Endothelial cell of umbilical vein (primary cell): ENCODE results near the gene BBS2.

Source experiments
- EZH2 ChIP-seq: IDR thresholded peaks from 2 replicates; pipeline ENCODE4 v1.6.1; 2012; ENCODE audit warnings: borderline replicate concordance, low read depth, mild to moderate bottlenecking, moderate library complexity, low read length, inconsistent platforms; ENCODE audit not compliant: severe bottlenecking
- POLR2A ChIP-seq: IDR thresholded peaks from 2 replicates; pipeline ENCODE4 v1.6.1; 2012; ENCODE audit warnings: low read depth, mild to moderate bottlenecking, control low read depth, low read length
- TF ChIP-seq, protein P1 (sequence below), 2 donors: IDR thresholded peaks; 1 replicate in 1 of 2; 2 replicates in 1 of 2; pipeline ENCODE4 v1.5.1; 2011; ENCODE audit warnings: low read length in 2 of 2, mild to moderate bottlenecking in 2 of 2, moderate library complexity in 2 of 2, control low read depth in 1 of 2, inconsistent platforms in 1 of 2, low read depth in 1 of 2; ENCODE audit not compliant: insufficient read depth in 1 of 2; ENCODE audit errors: extremely low read depth in 1 of 2

DNA sequence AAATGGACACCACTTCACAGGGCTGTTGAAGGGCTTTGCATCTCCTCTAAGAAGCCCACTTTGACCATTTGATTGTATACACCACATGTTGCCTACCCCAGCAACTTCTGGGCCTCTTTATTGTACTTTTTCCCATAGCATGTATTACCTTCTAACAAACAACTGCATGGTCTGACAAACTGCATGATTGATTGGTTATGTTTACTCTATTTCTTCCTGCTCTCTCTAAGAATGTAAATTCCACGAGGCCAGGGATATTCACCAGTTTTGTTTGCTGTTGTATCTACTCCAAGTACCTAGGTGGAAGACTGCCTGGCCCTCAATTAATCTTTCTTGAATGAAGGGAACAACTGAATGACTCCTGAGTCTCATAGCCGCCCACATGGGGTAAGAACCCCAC is 22.2 kb upstream of the BBS2 start:
- TF ChIP-seq, protein P1, sequence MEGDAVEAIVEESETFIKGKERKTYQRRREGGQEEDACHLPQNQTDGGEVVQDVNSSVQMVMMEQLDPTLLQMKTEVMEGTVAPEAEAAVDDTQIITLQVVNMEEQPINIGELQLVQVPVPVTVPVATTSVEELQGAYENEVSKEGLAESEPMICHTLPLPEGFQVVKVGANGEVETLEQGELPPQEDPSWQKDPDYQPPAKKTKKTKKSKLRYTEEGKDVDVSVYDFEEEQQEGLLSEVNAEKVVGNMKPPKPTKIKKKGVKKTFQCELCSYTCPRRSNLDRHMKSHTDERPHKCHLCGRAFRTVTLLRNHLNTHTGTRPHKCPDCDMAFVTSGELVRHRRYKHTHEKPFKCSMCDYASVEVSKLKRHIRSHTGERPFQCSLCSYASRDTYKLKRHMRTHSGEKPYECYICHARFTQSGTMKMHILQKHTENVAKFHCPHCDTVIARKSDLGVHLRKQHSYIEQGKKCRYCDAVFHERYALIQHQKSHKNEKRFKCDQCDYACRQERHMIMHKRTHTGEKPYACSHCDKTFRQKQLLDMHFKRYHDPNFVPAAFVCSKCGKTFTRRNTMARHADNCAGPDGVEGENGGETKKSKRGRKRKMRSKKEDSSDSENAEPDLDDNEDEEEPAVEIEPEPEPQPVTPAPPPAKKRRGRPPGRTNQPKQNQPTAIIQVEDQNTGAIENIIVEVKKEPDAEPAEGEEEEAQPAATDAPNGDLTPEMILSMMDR (IDR thresholded peaks at IDR 0.05; ENCODE audit: extremely low read depth in 1 of 2, insufficient read depth in 1 of 2, low read depth in 1 of 2, low read length in 2 of 2) = no peak
- no peak for TF ChIP-seq POLR2A
- TF ChIP-seq EZH2 = no peak
